ENCODE measurements around the gene OSMR. TPM values are rescaled to one million over a fixed set of nuclear protein-coding genes. Genes with fewer than 3 reads are reported as not detected.

OSMR gene
- total RNA-seq, 4 donors from 2014 or later, result 6.3 to 16.5 (median 11.7) TPM

- intact Hi-C loops (cut with DNase I; ENCODE audit: low total_unique reads) (no loop called here), in situ Hi-C loops (cut with MboI; ENCODE audit: low pct_ligation_motif_present in 1 of 4, low pct_unique_long_range_greater_than_20kb in 1 of 4, low sequenced_read_pairs in 3 of 4) (no loop called here)
- no peak for DNase-seq
- no peaks in the 10 kb centered on the region for H3K4me1 ChIP-seq
- WGBS, 2 donors (ENCODE audit: low coverage in 1 of 2), result 76 to 90% methylated on average over 3 to 4 of the region's 4 CpGs
- H3K36me3 ChIP-seq, result no peaks in the 10 kb centered on the region
- no peaks in the 10 kb centered on the region for H3K27me3 ChIP-seq
- no peak overlapping the region for H3K27ac ChIP-seq
- no peak overlapping the region for H3K4me3 ChIP-seq
- no peak for TF ChIP-seq POLR2AphosphoS5 (IDR thresholded peaks at IDR 0.05)
- H3K9me3 ChIP-seq, result no peaks in the 10 kb centered on the region
Observed at GRCh38 chr5:38905516-38905915, 59.7 kb downstream of the OSMR start.

GRCh38 chr5:38906503-38906902, 60.7 kb downstream of the OSMR start:
- no peaks in the 10 kb centered on the region for H3K36me3 ChIP-seq
- no peaks in the 10 kb centered on the region for H3K4me1 ChIP-seq
- no peaks in the 10 kb centered on the region for H3K9me3 ChIP-seq
- in situ Hi-C loops (cut with MboI; ENCODE audit: low pct_ligation_motif_present in 1 of 4, low pct_unique_long_range_greater_than_20kb in 1 of 4, low sequenced_read_pairs in 3 of 4), result no loop called here
- H3K27ac ChIP-seq, result no peak overlapping the region
- H3K27me3 ChIP-seq, result no peaks in the 10 kb centered on the region
- H3K4me3 ChIP-seq, result no peak overlapping the region
- TF ChIP-seq POLR2A (IDR thresholded peaks at IDR 0.05) (no peak), CTCF (IDR thresholded peaks at IDR 0.05) (no peak)
- intact Hi-C loops (cut with DNase I; ENCODE audit: low total_unique reads), result no loop called here
- DNase-seq, result no peak

- H3K4me3 ChIP-seq, result no peak overlapping the region
- WGBS, 2 donors (ENCODE audit: low coverage in 1 of 2), result 93 to 95% methylated on average over 3 of the region's 3 CpGs
- no peaks in the 10 kb centered on the region for H3K36me3 ChIP-seq
- TF ChIP-seq POLR2AphosphoS5 (IDR thresholded peaks at IDR 0.05), result no peak
- TF ChIP-seq EP300 (IDR thresholded peaks at IDR 0.05; ENCODE audit: low read depth), result no peak
- TF ChIP-seq POLR2A (IDR thresholded peaks at IDR 0.05), result no peak
- no peak for TF ChIP-seq CTCF (IDR thresholded peaks at IDR 0.05)
- no peak for DNase-seq
- H3K9me3 ChIP-seq, result no peaks in the 10 kb centered on the region
- no peak overlapping the region for H3K27ac ChIP-seq
- no peaks in the 10 kb centered on the region for H3K4me1 ChIP-seq
- intact Hi-C loops (cut with DNase I; ENCODE audit: low total_unique reads), result no loop called here
- in situ Hi-C loops (cut with MboI; ENCODE audit: low pct_ligation_motif_present in 1 of 4, low pct_unique_long_range_greater_than_20kb in 1 of 4, low sequenced_read_pairs in 3 of 4), result no loop called here
- no peaks in the 10 kb centered on the region for H3K27me3 ChIP-seq
Observed at GRCh38 chr5:38911933-38912332, 66.1 kb downstream of the OSMR start.

GRCh38 chr5:38913714-38914113, 67.9 kb downstream of the OSMR start:
- intact Hi-C loops (cut with DNase I; ENCODE audit: low total_unique reads) (no loop called here), in situ Hi-C loops (cut with MboI; ENCODE audit: low pct_ligation_motif_present in 1 of 4, low pct_unique_long_range_greater_than_20kb in 1 of 4, low sequenced_read_pairs in 3 of 4) (no loop called here)
- 50 to 59% methylated on average over 2 of the region's 2 CpGs for WGBS, 2 donors (ENCODE audit: low coverage in 1 of 2)

More at GRCh38 chr5:38913714-38914113, 67.9 kb downstream of the OSMR start:
- DNase-seq, result no peak
- no peaks in the 10 kb centered on the region for H3K36me3 ChIP-seq
- H3K27me3 ChIP-seq, result no peaks in the 10 kb centered on the region
- H3K9me3 ChIP-seq, result no peaks in the 10 kb centered on the region
- H3K4me3 ChIP-seq, result no peak overlapping the region
- no peak overlapping the region for H3K27ac ChIP-seq
- H3K4me1 ChIP-seq, result no peaks in the 10 kb centered on the region
- TF ChIP-seq CTCF (IDR thresholded peaks at IDR 0.05) (no peak), POLR2AphosphoS5 (IDR thresholded peaks at IDR 0.05) (no peak), EP300 (IDR thresholded peaks at IDR 0.05; ENCODE audit: low read depth) (no peak), POLR2A (IDR thresholded peaks at IDR 0.05) (no peak)

Measured in transverse colon (tissue), 4 donors.